RWPE1 (cell line): ENCODE measurements around the gene STARD7.

Experiments
- CTCF ChIA-PET: fragments of 350-600 bp; sonication (Branson Sonifier 250); formaldehyde crosslinking; extraction: SDS; loops from one replicate; lab custom pipeline; 2021; lab: Yijun Ruan, JAX
- POLR2A ChIA-PET: fragments of 400-600 bp; formaldehyde crosslinking; extraction: SDS; loops from one replicate; lab custom pipeline; 2020; ENCODE audit warnings: antibody characterized with exemption; ENCODE audit not compliant: low non-redundant PET; lab: Yijun Ruan, JAX
- DNase-seq: peaks from one replicate; pipeline ENCODE4 v3.0.0; 2012; ENCODE audit warnings: low spot score
- H3K27ac ChIP-seq: fragments of 450-650 bp; 2 replicates; pipeline ENCODE4 v1.5.1; 2017
- CTCF ChIP-seq: fragments of 450-650 bp; conservative IDR thresholded peaks from 2 replicates; pipeline ENCODE4 v1.5.1; 2017; ENCODE audit warnings: low read depth, mild to moderate bottlenecking

Gene STARD7

GRCh38 chr2:96239745-96240264 lies 31.2 kb upstream of the STARD7 start:
- POLR2A ChIA-PET = no interaction called here
- DNase-seq = no peak
- CTCF ChIA-PET = interaction anchor here (0.6 to 1.1 kb wide), 2 partner anchors 12 to 84 kb away, joined by 3 read pairs; no protein-coding TSS in a partner anchor
- no peak for TF ChIP-seq CTCF
- no peak overlapping the region for H3K27ac ChIP-seq

GRCh38 chr2:96239091-96239490 lies 30.5 kb upstream of the STARD7 start:
- H3K27ac ChIP-seq = no peak overlapping the region
- ChIA-PET POLR2A (no interaction called here), CTCF (interaction anchor here (0.7 kb wide), 1 partner anchor 17 kb away, joined by 4 read pairs; no protein-coding TSS in a partner anchor)
- DNase-seq = no peak
- no peak for TF ChIP-seq CTCF

- no peak overlapping the region for H3K27ac ChIP-seq
- ChIA-PET CTCF (interaction anchor here (0.6 kb wide), 1 partner anchor 950 kb away, joined by 3 read pairs; no protein-coding TSS in a partner anchor), POLR2A (no interaction called here)
- TF ChIP-seq CTCF = no peak
- DNase-seq = no peak
These were observed 29.6 kb upstream of the STARD7 start for GRCh38 chr2:96238266-96238665.

- no peak for TF ChIP-seq CTCF
- no peak overlapping the region for H3K27ac ChIP-seq
- ChIA-PET CTCF (no interaction called here), POLR2A (no interaction called here)
- no peak for DNase-seq
These were observed 28.3 kb upstream of the STARD7 start for GRCh38 chr2:96236882-96237281.

- no peak for DNase-seq
- POLR2A ChIA-PET = no interaction called here
- CTCF ChIA-PET = interaction anchor here (0.5 to 0.6 kb wide), 3 partner anchors 25 to 321 kb away, joined by 3 read pairs; no protein-coding TSS in a partner anchor
- H3K27ac ChIP-seq = no peak overlapping the region
- TF ChIP-seq CTCF = no peak
These were observed 25.3 kb upstream of the STARD7 start for GRCh38 chr2:96233880-96234316.

GRCh38 chr2:96233436-96233835 lies 24.8 kb upstream of the STARD7 start:
- CTCF ChIA-PET = interaction anchor here (0.6 kb wide), 1 partner anchor 26 kb away, joined by 3 read pairs; no protein-coding TSS in a partner anchor
- TF ChIP-seq CTCF = no peak

More at GRCh38 chr2:96233436-96233835, 24.8 kb upstream of the STARD7 start:
- POLR2A ChIA-PET = no interaction called here
- DNase-seq = no peak
- no peak overlapping the region for H3K27ac ChIP-seq
